HEK293 (cell line): ENCODE measurements around the gene ICAM2.

Experiments
- BCL11A ChIP-seq: fragments of 450-650 bp; formaldehyde crosslinking; IDR thresholded peaks from 2 replicates; pipeline ENCODE4 v1.5.1; 2016; ENCODE audit warnings: low read depth, missing biosample characterization, missing genetic modification characterization
- YY1 ChIP-seq: fragments of 450-650 bp; formaldehyde crosslinking; IDR thresholded peaks from 2 replicates; pipeline ENCODE4 v1.5.1; 2018; ENCODE audit warnings: missing biosample characterization, missing genetic modification characterization
- ZNF10 ChIP-seq: fragments of 450-650 bp; formaldehyde crosslinking; IDR thresholded peaks from 2 replicates; pipeline ENCODE4 v1.5.1; 2017; ENCODE audit warnings: missing biosample characterization, missing genetic modification characterization
- ZNF174 ChIP-seq: fragments of 450-650 bp; formaldehyde crosslinking; IDR thresholded peaks from 2 replicates; pipeline ENCODE4 v1.5.0; 2017; ENCODE audit warnings: missing biosample characterization, mild to moderate bottlenecking, missing genetic modification characterization
- ZNF704 ChIP-seq: fragments of 450-650 bp; formaldehyde crosslinking; IDR thresholded peaks from 2 replicates; pipeline ENCODE4 v1.5.1; 2016; ENCODE audit warnings: missing biosample characterization, missing genetic modification characterization
- TF ChIP-seq, protein P1 (sequence below): fragments of 450-650 bp; formaldehyde crosslinking; IDR thresholded peaks from 2 replicates; pipeline ENCODE4 v1.5.1; 2016; ENCODE audit warnings: missing biosample characterization, missing genetic modification characterization

GRCh38 chr17:63984651-63985386, 35.6 kb downstream of the ICAM2 start:
- no peak for TF ChIP-seq ZNF10 (tag by site-specific recombination)
- TF ChIP-seq BCL11A (tag by site-specific recombination): no peak
- TF ChIP-seq, protein P1, sequence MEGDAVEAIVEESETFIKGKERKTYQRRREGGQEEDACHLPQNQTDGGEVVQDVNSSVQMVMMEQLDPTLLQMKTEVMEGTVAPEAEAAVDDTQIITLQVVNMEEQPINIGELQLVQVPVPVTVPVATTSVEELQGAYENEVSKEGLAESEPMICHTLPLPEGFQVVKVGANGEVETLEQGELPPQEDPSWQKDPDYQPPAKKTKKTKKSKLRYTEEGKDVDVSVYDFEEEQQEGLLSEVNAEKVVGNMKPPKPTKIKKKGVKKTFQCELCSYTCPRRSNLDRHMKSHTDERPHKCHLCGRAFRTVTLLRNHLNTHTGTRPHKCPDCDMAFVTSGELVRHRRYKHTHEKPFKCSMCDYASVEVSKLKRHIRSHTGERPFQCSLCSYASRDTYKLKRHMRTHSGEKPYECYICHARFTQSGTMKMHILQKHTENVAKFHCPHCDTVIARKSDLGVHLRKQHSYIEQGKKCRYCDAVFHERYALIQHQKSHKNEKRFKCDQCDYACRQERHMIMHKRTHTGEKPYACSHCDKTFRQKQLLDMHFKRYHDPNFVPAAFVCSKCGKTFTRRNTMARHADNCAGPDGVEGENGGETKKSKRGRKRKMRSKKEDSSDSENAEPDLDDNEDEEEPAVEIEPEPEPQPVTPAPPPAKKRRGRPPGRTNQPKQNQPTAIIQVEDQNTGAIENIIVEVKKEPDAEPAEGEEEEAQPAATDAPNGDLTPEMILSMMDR (tag by site-specific recombination): no peak
- TF ChIP-seq YY1 (tag by site-specific recombination): no peak
- no peak for TF ChIP-seq ZNF704 (tag by site-specific recombination)
- TF ChIP-seq ZNF174 (tag by site-specific recombination): no peak
